HUES64 (cell line): ENCODE data around the gene FOXN4.

Source experiments
- H3K27ac ChIP-seq: 2 replicates; pipeline ENCODE4 v1.7.0; 2013; ENCODE audit warnings: low read depth, low read length, inconsistent platforms
- H3K27me3 ChIP-seq: 2 replicates; pipeline ENCODE4 v1.6.1; 2013; ENCODE audit warnings: mild to moderate bottlenecking, low read length; ENCODE audit not compliant: insufficient read depth
- H3K36me3 ChIP-seq: 2 replicates; pipeline ENCODE4 v1.6.1; 2013; ENCODE audit warnings: mild to moderate bottlenecking, low read length; ENCODE audit not compliant: insufficient read depth
- H3K4me1 ChIP-seq: 2 replicates; pipeline ENCODE4 v1.6.1; 2013; ENCODE audit warnings: mild to moderate bottlenecking, low read length, moderate library complexity; ENCODE audit not compliant: insufficient read depth
- H3K4me3 ChIP-seq: 2 replicates; pipeline ENCODE4 v1.5.1; 2013; ENCODE audit warnings: mild to moderate bottlenecking, low read length, moderate library complexity
- H3K9ac ChIP-seq: 2 replicates; pipeline ENCODE4 v1.6.1; 2013; ENCODE audit warnings: mild to moderate bottlenecking, low read depth, low read length
- H3K9me3 ChIP-seq: 2 replicates; pipeline ENCODE4 v1.6.1; 2013; ENCODE audit warnings: low read depth, low read length; ENCODE audit not compliant: insufficient read depth
- WGBS: fragments of 150-250, 120-280 bp; methylation state at CpG from one replicate; pipeline ENCODE4 v1.1.7; 2013; ENCODE audit warnings: missing lambda C conversion rate; 5-methylcytosine and 5-hydroxymethylcytosine counted together

The FOXN4 gene

GRCh38 chr12:109279525-109279924, 29.6 kb downstream of the FOXN4 start:
- Histone ChIP-seq H3K9ac (no peak overlapping the region), H3K27me3 (no peaks in the 10 kb centered on the region), H3K9me3 (no peaks in the 10 kb centered on the region), H3K27ac (no peak overlapping the region), H3K4me3 (no peak overlapping the region), H3K36me3 (no peaks in the 10 kb centered on the region), H3K4me1 (peaks cover 6% of the 10 kb centered on the region; the same call in 1 of the 2 replicates)
- 92% methylated on average over 13 of the region's 13 CpGs for WGBS

- no peak overlapping the region for H3K4me3 ChIP-seq
- H3K4me1 ChIP-seq = peaks cover 6% of the 10 kb centered on the region; the same call in 1 of the 2 replicates
- no peak overlapping the region for H3K9ac ChIP-seq
- no peaks in the 10 kb centered on the region for H3K9me3 ChIP-seq
- no peak overlapping the region for H3K27ac ChIP-seq
- no peaks in the 10 kb centered on the region for H3K36me3 ChIP-seq
- no peaks in the 10 kb centered on the region for H3K27me3 ChIP-seq
- 96% methylated on average over 9 of the region's 10 CpGs for WGBS
Measured at GRCh38 chr12:109278912-109279311, 30.2 kb downstream of the FOXN4 start.

DNA sequence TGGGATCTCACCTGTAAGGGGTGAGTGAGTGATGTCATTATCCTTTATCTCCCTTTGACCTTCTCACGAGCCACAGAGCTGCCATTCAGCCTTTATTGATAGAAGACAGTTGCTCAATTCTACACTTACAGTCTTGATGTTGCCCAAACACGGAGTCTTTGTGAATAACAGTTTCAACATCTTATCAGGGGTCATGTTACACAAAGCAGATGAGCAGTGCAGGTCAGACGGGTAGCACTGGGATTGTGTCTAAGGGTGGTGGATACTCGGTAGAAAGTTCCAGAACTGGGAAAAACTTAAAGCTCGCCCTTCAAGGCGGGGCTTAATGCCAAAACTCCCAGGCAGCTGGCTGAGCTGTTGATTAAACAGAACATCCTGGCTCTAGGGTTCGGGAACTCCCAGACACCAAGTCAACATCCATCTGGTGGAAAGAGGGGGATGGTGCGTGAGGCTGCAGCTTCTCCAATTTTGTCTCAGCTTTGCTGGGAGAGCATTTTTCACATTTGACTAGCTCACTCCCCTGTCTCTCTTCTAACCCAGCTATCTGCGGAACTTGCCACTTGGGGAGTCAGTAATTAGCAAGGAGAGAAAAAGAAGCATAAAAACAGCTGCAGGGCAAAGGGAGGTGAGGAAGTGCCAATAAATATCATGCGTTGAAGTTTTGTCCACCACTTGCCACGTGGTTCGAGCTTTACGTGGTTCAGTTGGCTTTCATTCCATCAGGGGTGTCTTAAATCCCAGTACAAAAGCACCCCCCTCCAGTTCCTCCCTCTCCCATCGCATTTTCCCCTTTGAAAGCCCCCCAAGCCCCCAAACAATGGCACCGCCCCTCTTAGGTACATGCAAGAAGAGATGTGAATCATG, 31.0 kb downstream of the FOXN4 start:
- WGBS = 80% methylated on average over 14 of the region's 15 CpGs
- Histone ChIP-seq H3K4me1 (peaks cover 6% of the 10 kb centered on the region; the same call in 1 of the 2 replicates), H3K27ac (no peak overlapping the region), H3K27me3 (no peaks in the 10 kb centered on the region), H3K9me3 (no peaks in the 10 kb centered on the region), H3K36me3 (no peaks in the 10 kb centered on the region), H3K4me3 (no peak overlapping the region), H3K9ac (no peak overlapping the region)

- no peak overlapping the region for H3K27ac ChIP-seq
- no peak overlapping the region for H3K4me3 ChIP-seq
- no peaks in the 10 kb centered on the region for H3K36me3 ChIP-seq
- no peak overlapping the region for H3K9ac ChIP-seq
- no peaks in the 10 kb centered on the region for H3K9me3 ChIP-seq
- H3K4me1 ChIP-seq = peaks cover 6% of the 10 kb centered on the region; the same call in 1 of the 2 replicates
- no peaks in the 10 kb centered on the region for H3K27me3 ChIP-seq
- 90% methylated on average over 8 of the region's 8 CpGs for WGBS
Measured at GRCh38 chr12:109277255-109277898, 31.7 kb downstream of the FOXN4 start.

- no peak overlapping the region for H3K4me3 ChIP-seq
- 92% methylated on average over 5 of the region's 5 CpGs for WGBS
- no peaks in the 10 kb centered on the region for H3K9me3 ChIP-seq
- H3K9ac ChIP-seq = no peak overlapping the region
- H3K27ac ChIP-seq = no peak overlapping the region
- 0 out of 2 replicates have a peak, but pooled peaks cover 3% of the 10 kb centered on the region for H3K27me3 ChIP-seq
- peaks cover 6% of the 10 kb centered on the region; the same call in 1 of the 2 replicates for H3K4me1 ChIP-seq
- no peaks in the 10 kb centered on the region for H3K36me3 ChIP-seq
Measured at GRCh38 chr12:109276160-109276559, 32.9 kb downstream of the FOXN4 start.

- no peaks in the 10 kb centered on the region for H3K9me3 ChIP-seq
- no peak overlapping the region for H3K27ac ChIP-seq
- no peak overlapping the region for H3K9ac ChIP-seq
- H3K36me3 ChIP-seq = no peaks in the 10 kb centered on the region
- peaks cover 6% of the 10 kb centered on the region; the same call in 1 of the 2 replicates for H3K4me1 ChIP-seq
- H3K27me3 ChIP-seq = 0 out of 2 replicates have a peak, but pooled peaks cover 3% of the 10 kb centered on the region
- no peak overlapping the region for H3K4me3 ChIP-seq
- WGBS = 92% methylated on average over 4 of the region's 4 CpGs
Measured at GRCh38 chr12:109275173-109275572, 33.9 kb downstream of the FOXN4 start.

- Histone ChIP-seq H3K4me3 (no peak overlapping the region), H3K27me3 (0 out of 2 replicates have a peak, but pooled peaks cover 3% of the 10 kb centered on the region), H3K4me1 (peaks cover 6% of the 10 kb centered on the region; the same call in 1 of the 2 replicates), H3K9ac (no peak overlapping the region), H3K27ac (no peak overlapping the region), H3K9me3 (no peaks in the 10 kb centered on the region), H3K36me3 (no peaks in the 10 kb centered on the region)
- 100% methylated on average over 1 of the region's 1 CpG for WGBS
Measured at GRCh38 chr12:109274381-109274780, 34.7 kb downstream of the FOXN4 start.

GRCh38 chr12:109273354-109273753, 35.7 kb downstream of the FOXN4 start:
- Histone ChIP-seq H3K27me3 (0 out of 2 replicates have a peak, but pooled peaks cover 3% of the 10 kb centered on the region), H3K36me3 (no peaks in the 10 kb centered on the region), H3K9ac (no peak overlapping the region), H3K27ac (no peak overlapping the region), H3K4me3 (no peak overlapping the region), H3K9me3 (no peaks in the 10 kb centered on the region), H3K4me1 (peaks cover 5% of the 10 kb centered on the region; the same call in 1 of the 2 replicates)
- 48% methylated on average over 16 of the region's 16 CpGs for WGBS

- Histone ChIP-seq H3K4me1 (no peaks in the 10 kb centered on the region), H3K9ac (no peak overlapping the region), H3K9me3 (no peaks in the 10 kb centered on the region), H3K27me3 (0 out of 2 replicates have a peak, but pooled peaks cover 3% of the 10 kb centered on the region), H3K4me3 (no peak overlapping the region), H3K36me3 (no peaks in the 10 kb centered on the region), H3K27ac (no peak overlapping the region)
- 89% methylated on average over 3 of the region's 3 CpGs for WGBS
Measured at GRCh38 chr12:109271418-109271817, 37.7 kb downstream of the FOXN4 start.

- H3K36me3 ChIP-seq = peaks cover 3% of the 10 kb centered on the region; the same call in 1 of the 2 replicates
- H3K27me3 ChIP-seq = 0 out of 2 replicates have a peak, but pooled peaks cover 3% of the 10 kb centered on the region
- H3K4me1 ChIP-seq = no peaks in the 10 kb centered on the region
- no peak overlapping the region for H3K4me3 ChIP-seq
- H3K9ac ChIP-seq = no peak overlapping the region
- 0% methylated on average over 1 of the region's 1 CpG for WGBS
- no peak overlapping the region for H3K27ac ChIP-seq
- no peaks in the 10 kb centered on the region for H3K9me3 ChIP-seq
Measured at GRCh38 chr12:109270494-109270893, 38.6 kb downstream of the FOXN4 start.

- Histone ChIP-seq H3K4me3 (no peak overlapping the region), H3K9ac (no peak overlapping the region), H3K36me3 (peaks cover 8% of the 10 kb centered on the region; the same call in 1 of the 2 replicates), H3K9me3 (no peaks in the 10 kb centered on the region), H3K4me1 (no peaks in the 10 kb centered on the region), H3K27me3 (0 out of 2 replicates have a peak, but pooled peaks cover 3% of the 10 kb centered on the region), H3K27ac (no peak overlapping the region)
- 91% methylated on average over 3 of the region's 3 CpGs for WGBS
Measured at GRCh38 chr12:109269428-109269827, 39.7 kb downstream of the FOXN4 start.
